Measurements from ENCODE around the gene NOL9. TPM values are rescaled to one million over a fixed set of nuclear protein-coding genes. Genes with fewer than 3 reads are reported as not detected.
A peak's percentile ranks its signal among the peaks of the same experiment; 100 is the strongest.

The NOL9 gene
- total RNA-seq, 1 experiment from 2014 or later: 49.2 TPM

DNA sequence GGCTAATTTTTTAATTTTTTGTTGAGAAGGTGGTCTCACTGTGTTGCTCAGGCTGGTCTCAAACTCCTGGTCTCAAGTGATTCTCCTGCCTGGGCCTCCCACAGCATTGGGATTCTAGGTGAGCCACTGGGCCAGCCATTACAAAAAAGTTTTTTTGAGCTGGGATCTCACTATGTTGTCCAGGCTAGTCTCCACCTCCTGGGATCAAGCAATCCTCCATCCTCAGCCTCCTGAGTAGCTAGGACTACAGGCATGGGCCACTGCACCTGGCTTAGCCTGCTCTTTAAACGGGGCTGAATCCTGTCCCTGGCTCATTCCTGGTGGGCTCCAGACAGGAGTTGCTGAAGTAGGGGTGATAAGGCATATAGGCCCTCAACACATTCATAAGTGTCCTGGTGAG lies 3.3 kb upstream of the NOL9 start:
- BruUV-seq (replicated peaks): no TSS peak
- Mint-ChIP-seq H3K9me3 (ENCODE audit: unreplicated experiment) (no peaks in the 10 kb centered on the region), H3K4me1 (ENCODE audit: insufficient read depth, unreplicated experiment) (peaks cover 6% of the 10 kb centered on the region), H3K27me3 (ENCODE audit: insufficient read depth, unreplicated experiment) (no peaks in the 10 kb centered on the region), H3K36me3 (ENCODE audit: insufficient read depth, unreplicated experiment) (peaks cover 4% of the 10 kb centered on the region), H3K4me3 (ENCODE audit: unreplicated experiment) (no peak overlapping the region), H3K27ac (ENCODE audit: low read depth, unreplicated experiment) (no peak overlapping the region)
- ChIA-PET POLR2A (interaction anchor here (1.0 to 1.2 kb wide), 4 partner anchors 22 to 69 kb away, joined by 3 to 4 read pairs (median 3); partner anchors contain the start of gene ZBTB48), CTCF (interaction anchor here (0.6 to 1.1 kb wide), 4 partner anchors 19 to 85 kb away, joined by 3 to 5 read pairs (median 3); no protein-coding TSS in a partner anchor)
- no peak for DNase-seq (ENCODE audit: unreplicated experiment)
- intact Hi-C loops (cut with micrococcal nuclease): no loop called here
- TF ChIP-seq, protein P1, sequence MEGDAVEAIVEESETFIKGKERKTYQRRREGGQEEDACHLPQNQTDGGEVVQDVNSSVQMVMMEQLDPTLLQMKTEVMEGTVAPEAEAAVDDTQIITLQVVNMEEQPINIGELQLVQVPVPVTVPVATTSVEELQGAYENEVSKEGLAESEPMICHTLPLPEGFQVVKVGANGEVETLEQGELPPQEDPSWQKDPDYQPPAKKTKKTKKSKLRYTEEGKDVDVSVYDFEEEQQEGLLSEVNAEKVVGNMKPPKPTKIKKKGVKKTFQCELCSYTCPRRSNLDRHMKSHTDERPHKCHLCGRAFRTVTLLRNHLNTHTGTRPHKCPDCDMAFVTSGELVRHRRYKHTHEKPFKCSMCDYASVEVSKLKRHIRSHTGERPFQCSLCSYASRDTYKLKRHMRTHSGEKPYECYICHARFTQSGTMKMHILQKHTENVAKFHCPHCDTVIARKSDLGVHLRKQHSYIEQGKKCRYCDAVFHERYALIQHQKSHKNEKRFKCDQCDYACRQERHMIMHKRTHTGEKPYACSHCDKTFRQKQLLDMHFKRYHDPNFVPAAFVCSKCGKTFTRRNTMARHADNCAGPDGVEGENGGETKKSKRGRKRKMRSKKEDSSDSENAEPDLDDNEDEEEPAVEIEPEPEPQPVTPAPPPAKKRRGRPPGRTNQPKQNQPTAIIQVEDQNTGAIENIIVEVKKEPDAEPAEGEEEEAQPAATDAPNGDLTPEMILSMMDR (IDR thresholded peaks at IDR 0.05; ENCODE audit: unreplicated experiment): no peak

DNA sequence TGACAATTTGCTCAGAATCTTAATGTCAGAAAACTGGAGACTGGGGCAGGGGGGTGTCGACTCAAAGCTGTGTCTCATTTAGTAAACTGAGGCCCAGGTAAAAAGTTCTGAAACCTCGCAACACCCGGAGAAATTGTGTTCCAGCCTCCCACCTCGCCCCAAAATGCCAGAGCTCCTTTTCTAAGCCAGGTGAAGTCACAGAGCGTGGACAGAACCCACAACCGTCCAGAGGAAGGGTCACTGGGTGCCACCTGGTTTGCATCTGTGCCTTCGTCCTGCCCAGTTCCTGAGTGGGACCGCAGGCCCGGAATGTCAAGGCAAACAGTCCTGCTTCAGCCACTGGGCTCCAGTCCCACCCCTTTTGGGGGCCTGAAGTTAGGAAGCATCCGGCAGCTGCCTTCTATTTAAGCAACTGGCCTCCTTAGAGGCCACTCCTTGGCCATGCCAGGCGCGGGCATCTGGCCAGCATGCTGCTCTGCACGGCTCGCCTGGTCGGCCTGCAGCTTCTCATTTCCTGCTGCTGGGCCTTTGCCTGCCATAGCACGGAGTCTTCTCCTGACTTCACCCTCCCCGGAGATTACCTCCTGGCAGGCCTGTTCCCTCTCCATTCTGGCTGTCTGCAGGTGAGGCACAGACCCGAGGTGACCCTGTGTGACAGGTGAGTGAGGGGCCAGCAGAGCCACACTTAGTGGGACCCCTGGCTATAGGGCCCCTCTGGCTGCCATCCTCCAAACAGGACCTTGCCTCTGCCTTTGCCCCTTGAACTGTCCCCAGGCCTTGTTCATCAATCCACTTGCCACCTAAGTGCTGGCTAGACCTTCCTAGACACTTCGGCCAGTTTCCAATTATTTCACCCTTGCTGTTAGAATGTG lies 830 bp upstream of the NOL9 start, which contains the start of gene TAS1R1:
TSS of gene TAS1R1 (plus strand) at position 401 of the 872 bp plus-strand sequence. CDS start at position 468, 67 bp downstream.
- intact Hi-C loops (cut with micrococcal nuclease): loop anchor here (1.0 kb wide), 2 partner anchors 45 to 69 kb away; no protein-coding TSS in a partner anchor
- no peak for DNase-seq (ENCODE audit: unreplicated experiment)
- Mint-ChIP-seq H3K9me3 (ENCODE audit: unreplicated experiment) (no peaks in the 10 kb centered on the region), H3K4me1 (ENCODE audit: insufficient read depth, unreplicated experiment) (peaks cover 9% of the 10 kb centered on the region), H3K36me3 (ENCODE audit: insufficient read depth, unreplicated experiment) (peaks cover 22% of the 10 kb centered on the region), H3K4me3 (ENCODE audit: unreplicated experiment) (peak within 1 kb of the TSS; percentile 74), H3K27ac (ENCODE audit: low read depth, unreplicated experiment) (peak within 1 kb of the TSS; percentile 16), H3K27me3 (ENCODE audit: insufficient read depth, unreplicated experiment) (no peaks in the 10 kb centered on the region)
- POLR2A ChIA-PET: interaction anchor here (0.6 to 3.9 kb wide), 10 partner anchors 23 to 65 kb away, joined by 3 to 33 read pairs (median 5); partner anchors contain the start of genes PLEKHG5 and ZBTB48
- TF ChIP-seq, protein P1 (IDR thresholded peaks at IDR 0.05; ENCODE audit: unreplicated experiment): no peak
- BruUV-seq (replicated peaks): no TSS peak
- CTCF ChIA-PET: interaction anchor here (0.5 to 3.9 kb wide), 30 partner anchors 8 to 304 kb away, joined by 3 to 37 read pairs (median 5); partner anchors contain the start of gene PLEKHG5

DNA sequence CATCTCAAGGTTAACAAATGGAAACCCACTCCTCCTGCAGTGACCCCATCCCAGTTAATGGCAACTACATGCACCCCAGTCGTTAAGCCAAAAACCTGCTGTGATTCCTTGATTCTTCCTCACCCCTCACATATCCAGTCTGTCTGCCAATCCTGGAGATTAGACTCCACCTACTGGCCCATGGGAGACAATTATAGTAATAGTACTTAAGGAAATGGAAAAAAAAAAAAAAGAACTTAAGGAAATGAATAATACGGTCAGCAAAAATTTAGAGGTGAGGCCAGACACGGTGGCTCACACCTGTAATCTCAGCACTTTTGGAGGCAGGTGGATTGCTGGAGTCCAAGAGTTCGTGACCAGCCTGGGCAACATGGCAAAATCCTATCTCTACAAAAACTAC lies 7.0 kb downstream of the NOL9 start:
- ChIA-PET CTCF (interaction anchor here (1.1 to 1.8 kb wide), 3 partner anchors 7 to 62 kb away, joined by 3 to 4 read pairs (median 4); partner anchors contain the start of gene NOL9), POLR2A (interaction anchor here (2.0 kb wide), 1 partner anchor 32 kb away, joined by 5 read pairs; the partner anchor contains the start of gene ZBTB48)
- TF ChIP-seq, protein P1 (IDR thresholded peaks at IDR 0.05; ENCODE audit: unreplicated experiment): no peak
- BruUV-seq (replicated peaks): no TSS peak
- Mint-ChIP-seq H3K27ac (ENCODE audit: low read depth, unreplicated experiment) (no peak overlapping the region), H3K27me3 (ENCODE audit: insufficient read depth, unreplicated experiment) (no peaks in the 10 kb centered on the region), H3K36me3 (ENCODE audit: insufficient read depth, unreplicated experiment) (peaks cover 90% of the 10 kb centered on the region), H3K9me3 (ENCODE audit: unreplicated experiment) (no peaks in the 10 kb centered on the region), H3K4me3 (ENCODE audit: unreplicated experiment) (no peak overlapping the region), H3K4me1 (ENCODE audit: insufficient read depth, unreplicated experiment) (no peaks in the 10 kb centered on the region)
- intact Hi-C loops (cut with micrococcal nuclease): no loop called here
- peak; percentile 17 for DNase-seq (ENCODE audit: unreplicated experiment)

DNA sequence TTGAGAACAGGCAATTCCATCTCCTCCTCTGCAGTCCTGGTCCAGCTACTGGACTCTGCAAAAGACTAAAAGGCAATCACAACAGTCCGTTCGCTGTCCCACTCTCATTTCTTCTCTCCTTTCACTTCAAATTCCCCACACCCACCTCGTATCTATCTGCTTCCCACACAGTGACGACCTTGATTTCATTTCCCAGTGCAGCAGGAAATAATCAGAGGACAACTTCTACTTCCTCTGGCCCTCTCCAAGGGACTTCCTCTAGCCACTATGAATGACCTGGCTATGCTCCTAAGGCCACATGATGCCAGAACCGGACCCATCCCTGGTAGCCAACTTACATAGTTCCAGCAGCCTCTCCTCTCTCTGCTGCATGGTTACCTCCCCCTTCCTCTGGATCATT lies 8.0 kb downstream of the NOL9 start:
- TF ChIP-seq, protein P1 (IDR thresholded peaks at IDR 0.05; ENCODE audit: unreplicated experiment): no peak
- ChIA-PET POLR2A (interaction anchor here (0.7 kb wide), 1 partner anchor 188 kb away, joined by 5 read pairs; no protein-coding TSS in a partner anchor), CTCF (interaction anchor here (1.8 kb wide), 1 partner anchor 8 kb away, joined by 4 read pairs; the partner anchor contains the start of gene NOL9)
- intact Hi-C loops (cut with micrococcal nuclease): no loop called here
- H3K9me3 Mint-ChIP-seq (ENCODE audit: unreplicated experiment): no peaks in the 10 kb centered on the region
- H3K27ac Mint-ChIP-seq (ENCODE audit: low read depth, unreplicated experiment): no peak overlapping the region
- no TSS peak for BruUV-seq (replicated peaks)
- DNase-seq (ENCODE audit: unreplicated experiment): no peak
- no peaks in the 10 kb centered on the region for H3K27me3 Mint-ChIP-seq (ENCODE audit: insufficient read depth, unreplicated experiment)
- no peak overlapping the region for H3K4me3 Mint-ChIP-seq (ENCODE audit: unreplicated experiment)
- H3K36me3 Mint-ChIP-seq (ENCODE audit: insufficient read depth, unreplicated experiment): peaks cover 93% of the 10 kb centered on the region
- H3K4me1 Mint-ChIP-seq (ENCODE audit: insufficient read depth, unreplicated experiment): no peaks in the 10 kb centered on the region
